DMS114 treated with DMSO at 0.1 percent for 48 hours (cell line): Measurements from ENCODE around the gene GRIP1.

Experiments
- DNase-seq: peaks from one replicate; lab custom pipeline; 2025; ENCODE audit not compliant: unreplicated experiment; lab: John Stamatoyannopoulos, UW

Gene GRIP1

GRCh38 chr12:66398931-66399910 lies 279.7 kb downstream of the GRIP1 start:
- DNase-seq: no peak

- no peak for DNase-seq
These were observed 281.1 kb downstream of the GRIP1 start for GRCh38 chr12:66397574-66398290.

GRCh38 chr12:66393890-66394289 lies 285.0 kb downstream of the GRIP1 start:
- DNase-seq: no peak

- DNase-seq: no peak
These were observed 286.5 kb downstream of the GRIP1 start for GRCh38 chr12:66392266-66392915.

GRCh38 chr12:66388517-66388916 lies 290.4 kb downstream of the GRIP1 start:
- DNase-seq: no peak

GRCh38 chr12:66387117-66387516 lies 291.8 kb downstream of the GRIP1 start:
- DNase-seq: no peak

- DNase-seq: no peak
These were observed 297.9 kb downstream of the GRIP1 start for GRCh38 chr12:66380769-66381535.

GRCh38 chr12:66379616-66380015 lies 299.3 kb downstream of the GRIP1 start:
- DNase-seq: no peak

- DNase-seq: no peak
These were observed 303.3 kb downstream of the GRIP1 start for GRCh38 chr12:66375560-66375959.

GRCh38 chr12:66371982-66372381 lies 306.9 kb downstream of the GRIP1 start:
- DNase-seq: no peak

GRCh38 chr12:66367015-66367667 lies 311.7 kb downstream of the GRIP1 start:
- DNase-seq: no peak

- DNase-seq: no peak
These were observed 313.0 kb downstream of the GRIP1 start for GRCh38 chr12:66365718-66366490.

- no peak for DNase-seq
These were observed 317.2 kb downstream of the GRIP1 start for GRCh38 chr12:66361703-66362102.

- DNase-seq: no peak
These were observed 319.6 kb downstream of the GRIP1 start for GRCh38 chr12:66359300-66359699.

GRCh38 chr12:66354291-66354690 lies 324.6 kb downstream of the GRIP1 start:
- no peak for DNase-seq

GRCh38 chr12:66352899-66353298 lies 326.0 kb downstream of the GRIP1 start:
- no peak for DNase-seq

GRCh38 chr12:66352197-66352596 lies 326.7 kb downstream of the GRIP1 start:
- DNase-seq: peak; percentile 6

GRCh38 chr12:66351301-66351700 lies 327.6 kb downstream of the GRIP1 start:
- no peak for DNase-seq

- no peak for DNase-seq
These were observed 332.9 kb downstream of the GRIP1 start for GRCh38 chr12:66345956-66346355.

- no peak for DNase-seq
These were observed 333.7 kb downstream of the GRIP1 start for GRCh38 chr12:66345212-66345611.
